ENCODE data around the gene MAD1L1.

DNA sequence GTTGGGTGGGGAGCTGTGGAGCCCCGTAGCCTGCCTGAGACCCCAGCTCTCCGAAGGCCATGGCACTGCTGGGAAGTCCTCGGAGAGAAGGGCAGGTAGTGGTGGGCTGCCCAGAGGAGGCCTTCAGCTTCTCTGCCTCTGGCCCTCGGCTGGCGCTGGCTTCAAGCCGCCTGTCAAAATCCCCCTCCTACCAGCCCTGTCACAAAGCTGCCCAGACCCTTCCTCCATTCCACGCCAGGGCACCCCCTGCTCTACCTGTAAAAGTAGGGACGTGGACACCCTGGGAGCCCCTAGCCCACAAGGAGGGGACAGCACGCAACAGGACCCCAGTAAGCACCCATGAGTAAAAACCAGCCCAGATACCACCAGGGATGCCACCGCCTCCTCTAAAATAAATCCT lies 31.6 kb downstream of the MAD1L1 start:
- TF ChIP-seq POLR2A (IDR thresholded peaks at IDR 0.05; ENCODE audit: low read depth, low read length) (no peak), CHD1 (IDR thresholded peaks at IDR 0.05; ENCODE audit: low read depth, low read length) (no peak)
- TF ChIP-seq, protein P1, sequence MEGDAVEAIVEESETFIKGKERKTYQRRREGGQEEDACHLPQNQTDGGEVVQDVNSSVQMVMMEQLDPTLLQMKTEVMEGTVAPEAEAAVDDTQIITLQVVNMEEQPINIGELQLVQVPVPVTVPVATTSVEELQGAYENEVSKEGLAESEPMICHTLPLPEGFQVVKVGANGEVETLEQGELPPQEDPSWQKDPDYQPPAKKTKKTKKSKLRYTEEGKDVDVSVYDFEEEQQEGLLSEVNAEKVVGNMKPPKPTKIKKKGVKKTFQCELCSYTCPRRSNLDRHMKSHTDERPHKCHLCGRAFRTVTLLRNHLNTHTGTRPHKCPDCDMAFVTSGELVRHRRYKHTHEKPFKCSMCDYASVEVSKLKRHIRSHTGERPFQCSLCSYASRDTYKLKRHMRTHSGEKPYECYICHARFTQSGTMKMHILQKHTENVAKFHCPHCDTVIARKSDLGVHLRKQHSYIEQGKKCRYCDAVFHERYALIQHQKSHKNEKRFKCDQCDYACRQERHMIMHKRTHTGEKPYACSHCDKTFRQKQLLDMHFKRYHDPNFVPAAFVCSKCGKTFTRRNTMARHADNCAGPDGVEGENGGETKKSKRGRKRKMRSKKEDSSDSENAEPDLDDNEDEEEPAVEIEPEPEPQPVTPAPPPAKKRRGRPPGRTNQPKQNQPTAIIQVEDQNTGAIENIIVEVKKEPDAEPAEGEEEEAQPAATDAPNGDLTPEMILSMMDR (conservative IDR thresholded peaks at IDR 0.05; ENCODE audit: low read depth, low read length): no peak
- TF ChIP-seq, protein P2, sequence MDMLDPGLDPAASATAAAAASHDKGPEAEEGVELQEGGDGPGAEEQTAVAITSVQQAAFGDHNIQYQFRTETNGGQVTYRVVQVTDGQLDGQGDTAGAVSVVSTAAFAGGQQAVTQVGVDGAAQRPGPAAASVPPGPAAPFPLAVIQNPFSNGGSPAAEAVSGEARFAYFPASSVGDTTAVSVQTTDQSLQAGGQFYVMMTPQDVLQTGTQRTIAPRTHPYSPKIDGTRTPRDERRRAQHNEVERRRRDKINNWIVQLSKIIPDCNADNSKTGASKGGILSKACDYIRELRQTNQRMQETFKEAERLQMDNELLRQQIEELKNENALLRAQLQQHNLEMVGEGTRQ (IDR thresholded peaks at IDR 0.05; ENCODE audit: low read depth, low read length): no peak
